Common myeloid progenitor, CD34-positive (primary cell): ENCODE data around the gene AGO1.
A peak's percentile ranks its signal among the peaks of the same experiment; 100 is the strongest.

Source experiments
- CTCF ChIA-PET: fragments of 350-600 bp; sonication (Branson Sonifier 250); formaldehyde crosslinking; loops from one replicate; lab custom pipeline; 2021; ENCODE audit warnings: antibody characterized with exemption; lab: Charles Lee
- POLR2A ChIA-PET: fragments of 350-600 bp; sonication (Branson Sonifier 250); formaldehyde crosslinking; loops from one replicate; lab custom pipeline; 2021; ENCODE audit warnings: antibody characterized with exemption; lab: Charles Lee
- DNase-seq, 3 donors: peaks; one replicate each; pipeline versions ENCODE4 v3.0.0 to v3.0.0-alpha.2; 2013
- H3K27ac ChIP-seq, 2 experiments: 1 replicate in 1 of 2; 2 replicates in 1 of 2; pipeline ENCODE4 v1.7.0; 2013; ENCODE audit warnings: inconsistent platforms in 2 of 2, low read length in 2 of 2, mild to moderate bottlenecking in 2 of 2, low read depth in 1 of 2, moderate library complexity in 1 of 2; ENCODE audit not compliant: severe bottlenecking in 2 of 2, insufficient read depth in 1 of 2, poor library complexity in 1 of 2
- H3K27me3 ChIP-seq, 5 experiments: replicated peaks in 2 of 5; 1 replicate in 3 of 5; 2 replicates in 2 of 5; pipeline versions ENCODE4 v1.6.1 to v1.7.0; 2013; ENCODE audit warnings: low read length in 4 of 5, mild to moderate bottlenecking in 2 of 5, moderate library complexity in 2 of 5, inconsistent platforms in 1 of 5; ENCODE audit not compliant: insufficient read depth in 5 of 5, control insufficient read depth in 4 of 5
- H3K36me3 ChIP-seq, 4 experiments: 1 replicate in 2 of 4; 2 replicates in 2 of 4; pipeline versions ENCODE4 v1.6.1 to v1.7.0; 2013; ENCODE audit warnings: low read length in 3 of 4, control low read depth in 1 of 4, mild to moderate bottlenecking in 1 of 4; ENCODE audit not compliant: control insufficient read depth in 4 of 4, insufficient read depth in 4 of 4
- H3K4me1 ChIP-seq, 4 experiments: 1 replicate in 3 of 4; 2 replicates in 1 of 4; pipeline versions ENCODE4 v1.6.1 to v1.7.1; 2013; ENCODE audit warnings: low read length in 3 of 4, mild to moderate bottlenecking in 3 of 4, control low read depth in 1 of 4, inconsistent platforms in 1 of 4, moderate library complexity in 1 of 4; ENCODE audit not compliant: control insufficient read depth in 4 of 4, insufficient read depth in 4 of 4; ENCODE audit errors: control extremely low read depth in 1 of 4
- H3K4me3 ChIP-seq, 7 experiments: 1 replicate in 4 of 7; 2 replicates in 3 of 7; pipeline versions ENCODE4 v1.5.1 to v1.7.0; 2013; ENCODE audit warnings: mild to moderate bottlenecking in 7 of 7, low read length in 6 of 7, moderate library complexity in 6 of 7, inconsistent platforms in 2 of 7, low read depth in 2 of 7, control low read depth in 1 of 7; ENCODE audit not compliant: insufficient read depth in 4 of 7, control insufficient read depth in 1 of 7; ENCODE audit errors: extremely low read depth in 1 of 7
- H3K9me3 ChIP-seq, 5 experiments: 1 replicate in 4 of 5; 2 replicates in 1 of 5; pipeline versions ENCODE4 v1.6.1 to v1.7.1; 2013; ENCODE audit warnings: low read length in 4 of 5, mild to moderate bottlenecking in 2 of 5, inconsistent platforms in 1 of 5, low read depth in 1 of 5, moderate library complexity in 1 of 5; ENCODE audit not compliant: control insufficient read depth in 4 of 5, insufficient read depth in 2 of 5; ENCODE audit errors: control extremely low read depth in 1 of 5
- WGBS: methylation state at CpG from one replicate; pipeline ENCODE4 v1.1.5; 2013; ENCODE audit not compliant: insufficient coverage; 5-methylcytosine and 5-hydroxymethylcytosine counted together

AGO1 gene

GRCh38 chr1:35844826-35845225, 38.2 kb upstream of the AGO1 start:
- no peaks in the 10 kb centered on the region for H3K27me3 ChIP-seq
- H3K4me3 ChIP-seq = no peak overlapping the region
- no peak overlapping the region for H3K27ac ChIP-seq
- ChIA-PET CTCF (interaction anchor here (1.0 kb wide), 1 partner anchor 66 kb away, joined by 3 read pairs; no protein-coding TSS in a partner anchor), POLR2A (no interaction called here)
- no peak for DNase-seq
- WGBS = 89% methylated on average over 1 of the region's 1 CpG
- no peaks in the 10 kb centered on the region for H3K9me3 ChIP-seq
- peaks cover 0 to 10% (median 5%) of the 10 kb centered on the region in 4 experiments for H3K4me1 ChIP-seq
- H3K36me3 ChIP-seq = peaks cover 13 to 54% (median 23%) of the 10 kb centered on the region in 4 experiments

GRCh38 chr1:35845766-35846165, 37.2 kb upstream of the AGO1 start:
- Histone ChIP-seq H3K4me1 (peaks cover 0 to 10% (median 5%) of the 10 kb centered on the region in 4 experiments), H3K4me3 (no peak overlapping the region), H3K36me3 (peaks cover 13 to 59% (median 28%) of the 10 kb centered on the region in 4 experiments), H3K27ac (no peak overlapping the region), H3K27me3 (no peaks in the 10 kb centered on the region), H3K9me3 (no peaks in the 10 kb centered on the region)
- WGBS = 100% methylated on average over 1 of the region's 1 CpG
- POLR2A ChIA-PET = no interaction called here
- CTCF ChIA-PET = interaction anchor here (1.0 kb wide), 1 partner anchor 65 kb away, joined by 3 read pairs; no protein-coding TSS in a partner anchor
- DNase-seq = no peak

GRCh38 chr1:35847935-35848565, 35.0 kb upstream of the AGO1 start:
- peak in 2 of 3 donors; percentile 9 to 13 for DNase-seq
- Histone ChIP-seq H3K9me3 (no peaks in the 10 kb centered on the region), H3K27ac (peak overlapping the region in 1 of 2 experiments; percentile 35), H3K4me3 (no peak overlapping the region), H3K36me3 (peaks cover 17 to 58% (median 28%) of the 10 kb centered on the region in 4 experiments), H3K27me3 (no peaks in the 10 kb centered on the region), H3K4me1 (peaks cover 0 to 10% (median 5%) of the 10 kb centered on the region in 4 experiments)
- ChIA-PET POLR2A (no interaction called here), CTCF (no interaction called here)
- 100% methylated on average over 1 of the region's 1 CpG for WGBS

- peaks cover 19 to 61% (median 38%) of the 10 kb centered on the region in 4 experiments for H3K36me3 ChIP-seq
- DNase-seq = peak in 1 of 3 donors; percentile 11
- H3K4me3 ChIP-seq = no peak overlapping the region
- 100% methylated on average over 1 of the region's 2 CpGs for WGBS
- no peaks in the 10 kb centered on the region for H3K27me3 ChIP-seq
- H3K27ac ChIP-seq = no peak overlapping the region
- POLR2A ChIA-PET = no interaction called here
- CTCF ChIA-PET = interaction anchor here (0.6 kb wide), 1 partner anchor 28 kb away, joined by 3 read pairs; no protein-coding TSS in a partner anchor
- H3K9me3 ChIP-seq = no peaks in the 10 kb centered on the region
- H3K4me1 ChIP-seq = peaks cover 0 to 10% (median 5%) of the 10 kb centered on the region in 4 experiments
Observed at GRCh38 chr1:35850051-35850450, 33.0 kb upstream of the AGO1 start.

- ChIA-PET POLR2A (no interaction called here), CTCF (interaction anchor here (0.6 to 1.3 kb wide), 3 partner anchors 20 to 27 kb away, joined by 3 read pairs; no protein-coding TSS in a partner anchor)
- H3K27ac ChIP-seq = no peak overlapping the region
- H3K4me1 ChIP-seq = peaks cover 0 to 10% (median 5%) of the 10 kb centered on the region in 4 experiments
- no peaks in the 10 kb centered on the region for H3K9me3 ChIP-seq
- H3K27me3 ChIP-seq = no peaks in the 10 kb centered on the region
- WGBS = 100% methylated on average over 2 of the region's 5 CpGs
- H3K36me3 ChIP-seq = peaks cover 19 to 63% (median 39%) of the 10 kb centered on the region in 4 experiments
- H3K4me3 ChIP-seq = no peak overlapping the region
- DNase-seq = no peak
Observed at GRCh38 chr1:35850716-35851115, 32.3 kb upstream of the AGO1 start.

- ChIA-PET POLR2A (no interaction called here), CTCF (interaction anchor here (0.8 to 1.3 kb wide), 2 partner anchors 21 to 22 kb away, joined by 3 read pairs; no protein-coding TSS in a partner anchor)
- H3K27me3 ChIP-seq = no peaks in the 10 kb centered on the region
- no peak overlapping the region for H3K27ac ChIP-seq
- WGBS = 70% methylated on average over 2 of the region's 3 CpGs
- H3K4me3 ChIP-seq = no peak overlapping the region
- H3K9me3 ChIP-seq = no peaks in the 10 kb centered on the region
- no peak for DNase-seq
- H3K36me3 ChIP-seq = peaks cover 20 to 65% (median 43%) of the 10 kb centered on the region in 4 experiments
- peaks cover 0 to 10% (median 5%) of the 10 kb centered on the region in 4 experiments for H3K4me1 ChIP-seq
Observed at GRCh38 chr1:35851132-35851869, 31.7 kb upstream of the AGO1 start.
